Heart left ventricle (tissue), 16 donors: ENCODE data around the gene RUNX1. TPM values are rescaled to one million over a fixed set of nuclear protein-coding genes. Genes with fewer than 3 reads are reported as not detected.

Experiments used
- ATAC-seq, 4 donors: fragments of 200-7000 bp; cut with Tn5 transposase; one replicate each; pipeline ENCODE4 v1.9.1; 2020 to 2022; ENCODE audit warnings: moderate library complexity in 4 of 4, mild to moderate bottlenecking in 3 of 4, moderate number of reproducible peaks in 1 of 4
- DNase-seq, 5 donors: peaks; one replicate each; pipeline ENCODE4 v3.0.0-alpha.2; 2020
- H3K27ac ChIP-seq, 12 donors: fragments of 200-600 bp; sonication (generic) in 4 of 12; one replicate each; pipeline versions ENCODE4 v1.5.0 to v1.8.0; 2016 to 2022; ENCODE audit warnings: mild to moderate bottlenecking in 2 of 12
- H3K27me3 ChIP-seq, 9 donors: fragments of 200-600 bp; sonication (generic) in 2 of 9; one replicate each; pipeline versions ENCODE4 v1.5.1 to v1.8.0; 2016 to 2022; ENCODE audit warnings: mild to moderate bottlenecking in 3 of 9
- H3K36me3 ChIP-seq, 9 donors: fragments of 200-600 bp; sonication (generic) in 2 of 9; one replicate each; pipeline versions ENCODE4 v1.5.0 to v1.8.0; 2018 to 2022; ENCODE audit warnings: mild to moderate bottlenecking in 2 of 9
- H3K4me1 ChIP-seq, 12 donors: fragments of 200-600 bp; sonication (generic) in 4 of 12; one replicate each; pipeline versions ENCODE4 v1.5.0 to v1.8.0; 2016 to 2022; ENCODE audit warnings: mild to moderate bottlenecking in 3 of 12
- H3K4me3 ChIP-seq, 12 donors: fragments of 200-600 bp; sonication (generic) in 4 of 12; one replicate each; pipeline versions ENCODE4 v1.5.0 to v1.8.0; 2017 to 2022; ENCODE audit warnings: mild to moderate bottlenecking in 9 of 12, moderate library complexity in 4 of 12
- H3K9me3 ChIP-seq, 12 donors: fragments of 200-600 bp; sonication (generic) in 4 of 12; one replicate each; pipeline versions ENCODE4 v1.5.0 to v1.8.0; 2016 to 2022; ENCODE audit warnings: mild to moderate bottlenecking in 1 of 12
- CTCF ChIP-seq, 12 donors: fragments of 200-600 bp; sonication (generic) in 4 of 12; IDR thresholded peaks; one replicate each; pipeline versions ENCODE4 v1.5.0 to v1.8.0; 2018 to 2022; ENCODE audit warnings: antibody characterized with exemption in 12 of 12, mild to moderate bottlenecking in 5 of 12
- POLR2A ChIP-seq, 2 donors: fragments of 450-650 bp; IDR thresholded peaks; one replicate each; pipeline ENCODE4 v1.6.1; 2017; ENCODE audit warnings: antibody characterized with exemption in 2 of 2, mild to moderate bottlenecking in 2 of 2, moderate library complexity in 2 of 2
- WGBS, 4 donors: extraction: QIAGEN DNeasy Blood & Tissue Kit in 2 of 4; methylation state at CpG; one replicate each; pipeline versions ENCODE4 v1.1.5 to v1.1.7; 2013 to 2018; 5-methylcytosine and 5-hydroxymethylcytosine counted together
- intact Hi-C, 10 donors: fragments of 100-400 bp; cut with DNase I; formaldehyde crosslinking; loops; one replicate each; pipeline versions ENCODE4 v1.11.1 to v1.14.2; 2022
- polyA plus RNA-seq, 2 donors: library from polyadenylated mRNA; stranded (reverse); fragments of 200-250 nt; gene quantifications; one replicate each; pipeline ENCODE4 v1.2.3, GENCODE V29; 2013
- total RNA-seq, 9 donors: library from RNA; depleted of rRNA in 2 of 9; stranded (reverse); fragments of >200 nt in 2 of 9; fragmentation: NEBNext Ultra II Directional in 3 of 9; extraction: Animal tissue kit (Norgen Biotek cat#: 25700) in 3 of 9; gene quantifications; one replicate each; pipeline versions ENCODE4 v1.1.0 to v1.2.4, GENCODE V29; 2016 to 2023
- donor health status: ischemic (EF 13 %, LVEDD 7.1; RV severe dilation, severe dysfunction).
- donor health status: healthy with polysubstance abuse.
- donor health status: DM: no; HTN: yes; CAD: no.
- donor health status: DM: no; HTN: no; CAD: no.
- donor health status: ischemic (EF 25% LVEDD 6.9; RV normal size, moderate dysfunction).
- donor health status: ischemic (EF 25% LVEDD 5.7; RV mildly dilated, moderate dysfunction).
- donor health status: healthy.
- donor health status: DM: yes; HTN: yes; CAD: no.
- donor health status: ischemic (EF 35%, LVEDD 5.7; RV mildly dilated, moderate dysfunction).
- donor health status: nonischemic (EF 11% LVEDD 7.7; RV severe dilation, severe dysfunction).
- donor health status: DM: yes; HTN: yes; CAD: no.
- donor health status: PGD.
- donor health status: ischemic (EF 29% LVEDD 5.4; RV normal size, mild dysfunction).
- donor health status: nonischemic (EF 23%, LVEDD 6.1; RV moderate dilation, normal function).

The RUNX1 gene
- total and polyA plus RNA-seq, 11 donors: 0.61 to 54.5 (median 4.1) TPM

GRCh38 chr21:34745557-34746255, 303.4 kb downstream of the RUNX1 start:
- H3K27me3 ChIP-seq: peaks cover 0 to 13% (median 0%) of the 10 kb centered on the region in 9 donors
- H3K9me3 ChIP-seq: no peaks in the 10 kb centered on the region
- DNase-seq (peak; percentile 63 to 82 (median 71)), ATAC-seq (peak; percentile 81 to 93 (median 90))
- H3K27ac ChIP-seq: peak overlapping the region in 2 of 12 donors; percentile 43 to 46
- peak overlapping the region in 9 of 12 donors; percentile 0 to 55 (median 40) for H3K4me3 ChIP-seq
- 39 to 44% (median 39%) methylated on average over 19 to 21 of the region's 21 CpGs for WGBS, 4 donors
- TF ChIP-seq POLR2A (IDR thresholded peaks at IDR 0.05): no peak
- TF ChIP-seq CTCF (IDR thresholded peaks at IDR 0.05): peak; percentile 62 to 90 (median 83)
- intact Hi-C loops: loop anchor here (1.0 to 10.0 kb wide), 21 partner anchors 142 to 1283 kb away; no protein-coding TSS in a partner anchor
- peaks cover 0 to 14% (median 2%) of the 10 kb centered on the region in 12 donors for H3K4me1 ChIP-seq
- no peaks in the 10 kb centered on the region for H3K36me3 ChIP-seq

- WGBS, 4 donors: 21 to 47% (median 27%) methylated on average over 3 of the region's 3 CpGs
- ATAC-seq (no peak), DNase-seq (no peak)
- H3K27me3 ChIP-seq: peaks cover 0 to 15% (median 0%) of the 10 kb centered on the region in 9 donors
- H3K27ac ChIP-seq: no peak overlapping the region
- no peaks in the 10 kb centered on the region for H3K36me3 ChIP-seq
- H3K4me1 ChIP-seq: peaks cover 0 to 14% (median 2%) of the 10 kb centered on the region in 12 donors
- H3K9me3 ChIP-seq: no peaks in the 10 kb centered on the region
- no peak overlapping the region for H3K4me3 ChIP-seq
- intact Hi-C loops: loop anchor here (1.0 to 10.0 kb wide), 20 partner anchors 142 to 1284 kb away; no protein-coding TSS in a partner anchor
- TF ChIP-seq CTCF (IDR thresholded peaks at IDR 0.05) (no peak), POLR2A (IDR thresholded peaks at IDR 0.05) (no peak)
These were observed 304.3 kb downstream of the RUNX1 start for GRCh38 chr21:34744801-34745200.

DNA sequence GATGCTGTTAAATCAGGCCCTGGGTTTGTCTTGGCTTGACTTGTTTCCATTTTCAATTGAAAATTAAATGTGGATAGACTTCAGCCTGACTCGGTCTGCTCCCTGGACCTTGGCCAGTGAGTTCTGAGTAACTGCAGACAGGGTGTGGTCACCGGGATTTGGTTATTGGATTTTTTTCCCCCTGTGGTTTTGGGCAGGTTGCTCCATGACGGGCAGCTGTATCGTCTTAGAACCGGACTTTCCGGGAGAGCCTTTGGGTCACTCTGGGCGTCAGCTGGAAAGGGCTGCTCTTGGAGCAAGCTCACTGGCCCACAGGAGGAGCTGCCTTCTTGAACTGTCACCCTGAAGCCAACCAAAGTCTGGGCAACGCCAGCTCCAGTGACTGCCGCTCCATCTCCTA, 305.3 kb downstream of the RUNX1 start:
- intact Hi-C loops: loop anchor here (2.0 to 10.0 kb wide), 15 partner anchors 311 to 1285 kb away; no protein-coding TSS in a partner anchor
- ATAC-seq (peak in 3 of 4 donors; percentile 19 to 57 (median 33)), DNase-seq (peak in 4 of 5 donors; percentile 16 to 51 (median 32))
- peaks cover 0 to 15% (median 0%) of the 10 kb centered on the region in 9 donors for H3K27me3 ChIP-seq
- H3K27ac ChIP-seq: no peak overlapping the region
- TF ChIP-seq POLR2A (IDR thresholded peaks at IDR 0.05) (no peak), CTCF (IDR thresholded peaks at IDR 0.05) (no peak)
- no peak overlapping the region for H3K4me3 ChIP-seq
- 65 to 81% (median 70%) methylated on average over 9 of the region's 9 CpGs for WGBS, 4 donors
- no peaks in the 10 kb centered on the region for H3K36me3 ChIP-seq
- no peaks in the 10 kb centered on the region for H3K9me3 ChIP-seq
- peaks cover 0 to 14% (median 2%) of the 10 kb centered on the region in 12 donors for H3K4me1 ChIP-seq

DNA sequence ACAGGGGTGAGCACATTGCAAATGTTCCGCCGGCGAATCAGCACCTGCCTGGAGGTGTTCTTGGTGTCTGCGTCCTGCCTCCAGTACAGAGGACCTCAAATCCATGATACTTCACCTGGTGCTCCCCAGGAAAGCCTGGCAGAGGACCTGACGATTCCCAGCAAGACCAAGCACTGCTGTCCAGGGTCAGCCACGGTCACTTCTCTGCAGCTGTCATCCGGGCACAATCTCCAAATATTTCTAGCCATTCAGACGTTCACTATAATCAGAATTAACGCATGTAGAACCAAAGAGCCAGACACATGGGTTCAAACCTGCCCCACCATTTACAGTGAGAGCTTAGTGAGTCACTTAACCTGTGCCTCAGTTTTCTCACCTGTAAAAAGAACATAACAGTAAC, 305.8 kb downstream of the RUNX1 start:
- DNase-seq: no peak
- Histone ChIP-seq H3K4me3 (no peak overlapping the region), H3K9me3 (no peaks in the 10 kb centered on the region), H3K27ac (no peak overlapping the region), H3K4me1 (peaks cover 0 to 14% (median 2%) of the 10 kb centered on the region in 12 donors), H3K36me3 (no peaks in the 10 kb centered on the region), H3K27me3 (peaks cover 0 to 15% (median 0%) of the 10 kb centered on the region in 9 donors)
- no peak for ATAC-seq
- no peak for TF ChIP-seq POLR2A (IDR thresholded peaks at IDR 0.05)
- no peak for TF ChIP-seq CTCF (IDR thresholded peaks at IDR 0.05)
- WGBS, 4 donors: 83 to 95% (median 86%) methylated on average over 9 of the region's 9 CpGs
- intact Hi-C loops: loop anchor here in 9 of 10 donors (5.0 to 10.0 kb wide), 11 partner anchors 312 to 1284 kb away; no protein-coding TSS in a partner anchor
